LNCaP clone FGC (cell line): Measurements from ENCODE around the gene ZNF536.

ENCODE experiments used
- DNase-seq: peaks from one replicate; pipeline ENCODE4 v3.0.0-alpha.2; 2011; ENCODE audit warnings: low read depth
- H3K4me3 ChIP-seq: 2 replicates; pipeline ENCODE4 v1.5.1; 2011; ENCODE audit warnings: mild to moderate bottlenecking, low read depth, low read length, control low read depth
- CTCF ChIP-seq: IDR thresholded peaks from 2 replicates; pipeline ENCODE4 v1.5.1; 2012; ENCODE audit warnings: mild to moderate bottlenecking; ENCODE audit not compliant: control insufficient read depth, insufficient read depth; ENCODE audit errors: extremely low read depth

The ZNF536 gene

GRCh38 chr19:30335306-30335886 is 36.8 kb upstream of the ZNF536 start:
- no peak overlapping the region for H3K4me3 ChIP-seq
- TF ChIP-seq CTCF: no peak
- DNase-seq: no peak

- DNase-seq: no peak
- H3K4me3 ChIP-seq: no peak overlapping the region
- no peak for TF ChIP-seq CTCF
Observed at GRCh38 chr19:30336290-30336689, 35.9 kb upstream of the ZNF536 start.

GRCh38 chr19:30338041-30338456 is 34.1 kb upstream of the ZNF536 start:
- H3K4me3 ChIP-seq: no peak overlapping the region
- TF ChIP-seq CTCF: no peak

GRCh38 chr19:30338878-30339623 is 33.1 kb upstream of the ZNF536 start:
- no peak for TF ChIP-seq CTCF
- H3K4me3 ChIP-seq: no peak overlapping the region
- DNase-seq: no peak

More at GRCh38 chr19:30338041-30338456, 34.1 kb upstream of the ZNF536 start:
- no peak for DNase-seq

GRCh38 chr19:30339624-30340525 is 32.3 kb upstream of the ZNF536 start:
- no peak for TF ChIP-seq CTCF
- no peak for DNase-seq
- H3K4me3 ChIP-seq: no peak overlapping the region

GRCh38 chr19:30340771-30341561 is 31.2 kb upstream of the ZNF536 start:
- no peak for DNase-seq
- TF ChIP-seq CTCF: no peak
- no peak overlapping the region for H3K4me3 ChIP-seq
